ENCODE data around the gene ABHD17C. TPM values are rescaled to one million over a fixed set of nuclear protein-coding genes. Genes with fewer than 3 reads are reported as not detected.

Gene ABHD17C
- total RNA-seq, 1 donor from 2014 or later, result 28.2 TPM

DNA sequence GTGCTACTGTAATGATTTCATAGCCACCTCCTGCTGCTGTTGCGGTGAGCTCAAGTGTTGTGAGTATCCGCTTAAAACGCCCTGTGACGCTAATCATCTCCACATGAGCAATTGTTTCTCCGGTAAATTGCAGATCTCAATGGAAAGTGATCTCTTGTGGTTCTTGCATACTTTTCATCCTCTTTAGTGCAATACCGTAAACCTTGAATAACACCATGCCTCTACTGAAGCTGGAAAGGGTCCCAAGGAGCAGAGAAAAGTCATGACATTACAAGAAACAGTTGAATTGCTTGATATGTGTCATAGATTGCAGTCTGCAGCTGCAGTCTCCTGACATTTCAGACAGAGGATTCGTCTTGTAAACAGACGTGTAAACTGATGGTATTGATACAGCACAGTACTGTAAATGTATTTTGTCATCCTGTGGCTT, 78.0 kb downstream of the ABHD17C start:
- Histone ChIP-seq H3K4me1 (peaks cover 22% of the 10 kb centered on the region), H3K27me3 (ENCODE audit: low read depth) (no peaks in the 10 kb centered on the region), H3K4me3 (no peak overlapping the region), H3K9me3 (no peaks in the 10 kb centered on the region), H3K36me3 (no peaks in the 10 kb centered on the region), H3K27ac (no peak overlapping the region)
- intact Hi-C loops (cut with DNase I), result loop anchor here (10.0 kb wide), 1 partner anchor 318 kb away; no protein-coding TSS in a partner anchor
- DNase-seq, result no peak
- no peak for ATAC-seq
- TF ChIP-seq, protein P1, sequence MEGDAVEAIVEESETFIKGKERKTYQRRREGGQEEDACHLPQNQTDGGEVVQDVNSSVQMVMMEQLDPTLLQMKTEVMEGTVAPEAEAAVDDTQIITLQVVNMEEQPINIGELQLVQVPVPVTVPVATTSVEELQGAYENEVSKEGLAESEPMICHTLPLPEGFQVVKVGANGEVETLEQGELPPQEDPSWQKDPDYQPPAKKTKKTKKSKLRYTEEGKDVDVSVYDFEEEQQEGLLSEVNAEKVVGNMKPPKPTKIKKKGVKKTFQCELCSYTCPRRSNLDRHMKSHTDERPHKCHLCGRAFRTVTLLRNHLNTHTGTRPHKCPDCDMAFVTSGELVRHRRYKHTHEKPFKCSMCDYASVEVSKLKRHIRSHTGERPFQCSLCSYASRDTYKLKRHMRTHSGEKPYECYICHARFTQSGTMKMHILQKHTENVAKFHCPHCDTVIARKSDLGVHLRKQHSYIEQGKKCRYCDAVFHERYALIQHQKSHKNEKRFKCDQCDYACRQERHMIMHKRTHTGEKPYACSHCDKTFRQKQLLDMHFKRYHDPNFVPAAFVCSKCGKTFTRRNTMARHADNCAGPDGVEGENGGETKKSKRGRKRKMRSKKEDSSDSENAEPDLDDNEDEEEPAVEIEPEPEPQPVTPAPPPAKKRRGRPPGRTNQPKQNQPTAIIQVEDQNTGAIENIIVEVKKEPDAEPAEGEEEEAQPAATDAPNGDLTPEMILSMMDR (IDR thresholded peaks at IDR 0.05), result no peak

DNA sequence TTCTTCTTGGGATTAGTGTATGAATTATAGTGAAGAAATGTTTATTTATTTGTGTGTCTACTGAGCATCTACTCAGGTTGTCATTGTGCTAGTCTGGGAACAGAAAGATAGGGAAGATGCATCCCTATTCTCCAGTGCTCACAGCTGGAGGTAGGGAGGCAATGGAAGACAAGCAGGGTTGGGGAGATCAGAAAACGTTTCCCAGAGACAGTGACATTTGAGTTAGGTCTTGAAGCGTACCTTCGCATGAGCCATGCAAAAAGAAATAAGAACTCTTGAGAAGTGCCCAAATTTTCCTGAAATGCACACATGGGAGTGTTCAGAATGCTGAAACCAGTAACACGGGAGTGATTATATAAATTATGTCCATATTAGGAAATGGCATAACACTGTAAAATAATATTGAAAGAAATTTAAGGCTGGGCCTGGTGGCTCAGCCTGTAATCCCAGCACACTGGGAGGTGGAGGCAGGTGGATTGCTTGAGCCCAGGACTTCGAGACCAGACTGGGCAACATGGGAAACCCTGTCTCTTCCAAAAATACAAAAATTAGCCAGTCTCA, 78.8 kb downstream of the ABHD17C start:
- intact Hi-C loops (cut with DNase I), result loop anchor here (10.0 kb wide), 1 partner anchor 319 kb away; no protein-coding TSS in a partner anchor
- peaks cover 29% of the 10 kb centered on the region for H3K4me1 ChIP-seq
- TF ChIP-seq, protein P1 (IDR thresholded peaks at IDR 0.05), result no peak
- H3K27ac ChIP-seq, result no peak overlapping the region
- no peak for DNase-seq
- no peak for ATAC-seq
- no peaks in the 10 kb centered on the region for H3K36me3 ChIP-seq
- no peak overlapping the region for H3K4me3 ChIP-seq
- H3K27me3 ChIP-seq (ENCODE audit: low read depth), result peaks cover 2% of the 10 kb centered on the region
- no peaks in the 10 kb centered on the region for H3K9me3 ChIP-seq

DNA sequence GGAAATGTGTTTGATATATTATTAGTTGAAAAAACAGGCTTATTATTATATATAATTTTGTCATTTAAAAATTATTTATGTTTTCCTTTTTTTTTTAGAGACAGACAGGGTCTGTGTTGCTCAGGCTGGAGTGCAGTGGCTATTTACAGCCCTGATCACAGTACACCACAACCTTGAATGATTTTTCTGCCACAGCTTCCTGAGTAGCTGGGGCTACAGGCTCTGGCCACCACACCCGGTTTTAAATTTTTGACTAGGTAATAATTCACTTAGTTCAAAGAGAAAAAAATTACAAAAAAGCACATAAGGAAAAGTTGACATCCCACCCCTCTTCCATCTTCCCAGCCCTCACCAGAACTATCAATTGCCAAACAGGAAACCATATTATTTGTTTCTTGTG, 79.4 kb downstream of the ABHD17C start:
- intact Hi-C loops (cut with DNase I), result loop anchor here (10.0 kb wide), 1 partner anchor 320 kb away; no protein-coding TSS in a partner anchor
- peaks cover 36% of the 10 kb centered on the region for H3K4me1 ChIP-seq
- H3K4me3 ChIP-seq, result no peak overlapping the region
- DNase-seq, result no peak
- TF ChIP-seq, protein P1 (IDR thresholded peaks at IDR 0.05), result no peak
- no peaks in the 10 kb centered on the region for H3K36me3 ChIP-seq
- H3K9me3 ChIP-seq, result no peaks in the 10 kb centered on the region
- ATAC-seq, result no peak
- H3K27ac ChIP-seq, result no peak overlapping the region
- H3K27me3 ChIP-seq (ENCODE audit: low read depth), result peaks cover 8% of the 10 kb centered on the region

DNA sequence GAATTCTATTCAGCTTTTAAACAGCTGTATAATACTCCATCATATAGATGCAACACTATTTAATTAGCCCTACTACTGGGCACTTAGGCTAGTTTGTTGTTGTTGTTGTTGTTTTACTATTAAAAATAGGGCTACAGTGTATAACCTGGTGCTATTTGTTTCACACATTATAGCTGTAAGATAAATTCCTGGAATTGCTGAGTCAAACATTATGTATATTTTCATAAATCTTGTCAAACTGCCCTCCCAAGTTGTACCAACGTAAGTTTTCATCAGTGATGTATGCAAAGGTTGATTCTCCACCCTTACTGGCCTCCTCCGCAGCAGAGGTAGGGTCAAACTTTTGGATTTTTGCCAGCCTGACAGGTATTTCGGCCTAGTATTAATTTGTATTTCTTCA, 80.2 kb downstream of the ABHD17C start:
- intact Hi-C loops (cut with DNase I), result loop anchor here (5.0 to 10.0 kb wide), 2 partner anchors 208 to 321 kb away; no protein-coding TSS in a partner anchor
- H3K27me3 ChIP-seq (ENCODE audit: low read depth), result peaks cover 17% of the 10 kb centered on the region
- H3K27ac ChIP-seq, result no peak overlapping the region
- ATAC-seq (no peak), DNase-seq (no peak)
- no peaks in the 10 kb centered on the region for H3K36me3 ChIP-seq
- no peaks in the 10 kb centered on the region for H3K9me3 ChIP-seq
- H3K4me3 ChIP-seq, result no peak overlapping the region
- TF ChIP-seq, protein P1 (IDR thresholded peaks at IDR 0.05), result no peak
- H3K4me1 ChIP-seq, result peaks cover 44% of the 10 kb centered on the region

DNA sequence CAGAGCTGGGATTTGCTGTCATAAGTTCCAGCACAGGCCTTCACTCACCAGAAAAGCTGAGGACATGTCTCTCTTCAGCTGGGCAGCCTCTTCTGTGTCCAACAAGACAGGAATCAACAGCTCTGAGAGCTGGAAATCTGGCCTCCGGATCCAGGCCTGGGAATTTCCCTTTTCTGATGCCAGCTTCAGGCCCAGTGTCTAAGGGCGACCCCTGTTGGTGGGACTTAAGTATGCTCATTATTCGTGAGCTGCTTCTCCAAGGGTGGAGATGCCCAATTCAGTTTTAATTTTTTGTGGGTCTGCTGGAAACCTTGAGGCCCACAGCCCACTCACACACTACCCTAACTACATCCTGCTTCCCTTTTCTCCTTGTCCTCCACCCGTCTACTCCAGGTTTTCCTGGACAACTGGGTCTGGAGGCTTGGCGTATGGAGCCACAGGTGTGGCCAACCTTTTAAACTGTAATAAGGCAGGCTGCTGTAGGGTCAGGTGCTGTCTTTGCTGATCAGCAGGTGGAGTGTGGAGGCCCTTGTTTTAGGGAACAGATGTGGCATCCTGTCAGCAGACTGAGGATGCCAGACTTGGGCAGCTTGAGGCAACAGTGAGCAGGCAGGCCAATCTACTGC, 81.4 kb downstream of the ABHD17C start:
- intact Hi-C loops (cut with DNase I), result loop anchor here (5.0 to 10.0 kb wide), 2 partner anchors 209 to 322 kb away; no protein-coding TSS in a partner anchor
- TF ChIP-seq, protein P1 (IDR thresholded peaks at IDR 0.05), result peak; percentile 82
- Histone ChIP-seq H3K4me1 (peaks cover 51% of the 10 kb centered on the region), H3K36me3 (no peaks in the 10 kb centered on the region), H3K27me3 (ENCODE audit: low read depth) (peaks cover 24% of the 10 kb centered on the region), H3K4me3 (no peak overlapping the region), H3K9me3 (no peaks in the 10 kb centered on the region), H3K27ac (peak overlapping the region; percentile 57)
- peak; percentile 57 to 63 for ATAC-seq
- DNase-seq, result peak; percentile 66

All from lower lobe of right lung (tissue), 2 donors.